Stimulated activated effector memory CD8-positive, alpha-beta T cell treated with anti-CD3 and anti-CD28 coated beads, Interleukin-12 subunit alpha, Interleukin-12 subunit beta, amount 100 ng/mL, for 72 hours (primary cell): ENCODE measurements around the gene TLNRD1.

ENCODE experiments used
- ATAC-seq: fragments of 150-1000 bp; cut with Tn5 transposase; 2 replicates; pipeline ENCODE4 v1.10.0; 2021
- DNase-seq, 2 donors: peaks; one replicate each; pipeline ENCODE4 v3.0.0; 2021 to 2022; ENCODE audit warnings: low spot score in 2 of 2
- H3K27ac Mint-ChIP-seq: one replicate; pipeline ENCODE4 v1.8.0; 2022; ENCODE audit warnings: mild to moderate bottlenecking, mixed read lengths
- H3K36me3 Mint-ChIP-seq: one replicate; pipeline ENCODE4 v1.8.0; 2022; ENCODE audit warnings: mild to moderate bottlenecking, mixed read lengths
- H3K4me1 Mint-ChIP-seq: one replicate; pipeline ENCODE4 v1.8.0; 2022; ENCODE audit warnings: mixed read lengths
- H3K4me3 Mint-ChIP-seq: one replicate; pipeline ENCODE4 v1.8.0; 2022; ENCODE audit warnings: mild to moderate bottlenecking, mixed read lengths
- H3K9me3 Mint-ChIP-seq: one replicate; pipeline ENCODE4 v1.8.0; 2022; ENCODE audit warnings: mixed read lengths

The TLNRD1 gene

GRCh38 chr15:80989081-80989517 is 11.6 kb upstream of the TLNRD1 start:
- H3K36me3 Mint-ChIP-seq: peaks cover 32% of the 10 kb centered on the region
- peak overlapping the region; percentile 97 for H3K4me3 Mint-ChIP-seq
- no peak for DNase-seq
- H3K9me3 Mint-ChIP-seq: no peaks in the 10 kb centered on the region
- peaks cover 59% of the 10 kb centered on the region for H3K4me1 Mint-ChIP-seq
- H3K27ac Mint-ChIP-seq: peak overlapping the region; percentile 96
- ATAC-seq: no peak

- Mint-ChIP-seq H3K4me3 (peak within 1 kb of the TSS; percentile 97), H3K4me1 (peaks cover 52% of the 10 kb centered on the region), H3K9me3 (no peaks in the 10 kb centered on the region), H3K27ac (peak within 1 kb of the TSS; percentile 96), H3K36me3 (peaks cover 27% of the 10 kb centered on the region)
- ATAC-seq (peak; percentile 99), DNase-seq (peak; percentile 92 to 95)
Observed at GRCh38 chr15:80989518-80990478, 10.9 kb upstream of the TLNRD1 start, which contains the start of gene MESD. MESD (minus strand) TSS chr15:80989819; CDS start chr15:80989791, 28 bp downstream.

DNA sequence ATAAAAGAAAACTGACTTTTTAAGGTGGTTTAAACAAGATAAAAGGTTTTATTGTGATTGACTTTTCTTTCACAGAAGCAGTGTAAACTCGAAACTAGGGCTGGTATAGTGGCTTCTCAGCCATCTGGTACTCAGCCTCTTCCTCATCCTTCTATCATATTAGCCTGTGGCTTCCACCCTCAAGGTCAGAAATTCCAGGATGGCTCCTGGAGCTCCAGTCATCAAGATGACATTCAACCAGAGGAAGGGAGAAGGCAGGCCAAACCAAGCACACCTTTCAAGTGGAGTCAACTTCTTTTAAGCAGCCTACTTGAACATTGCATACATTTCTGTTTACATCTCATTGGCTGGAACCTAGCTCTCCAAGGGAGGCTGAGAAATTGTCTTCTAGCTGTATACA is 9.8 kb upstream of the TLNRD1 start:
- H3K9me3 Mint-ChIP-seq: no peaks in the 10 kb centered on the region
- ATAC-seq: no peak
- H3K27ac Mint-ChIP-seq: no peak overlapping the region
- DNase-seq: no peak
- peaks cover 45% of the 10 kb centered on the region for H3K4me1 Mint-ChIP-seq
- peaks cover 18% of the 10 kb centered on the region for H3K36me3 Mint-ChIP-seq
- H3K4me3 Mint-ChIP-seq: peak overlapping the region; percentile 97

DNA sequence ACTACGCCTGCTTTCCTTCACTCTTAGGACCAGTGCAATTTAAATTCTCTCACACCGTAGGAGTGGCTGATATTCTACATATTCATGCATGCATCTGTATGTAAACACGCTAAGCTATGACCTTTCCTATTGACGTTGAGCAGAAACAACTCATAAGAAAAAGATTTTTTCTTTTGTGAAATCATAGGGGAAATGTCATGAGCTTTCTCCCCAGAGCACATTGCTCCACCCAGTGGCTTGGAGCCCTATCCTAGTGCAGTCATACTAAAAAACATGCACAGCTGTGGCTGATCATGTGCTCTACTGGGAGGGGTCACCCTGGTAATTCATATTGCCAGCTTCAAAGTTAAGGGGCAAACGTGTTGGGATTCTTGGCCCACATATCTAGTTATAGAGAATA is 9.3 kb upstream of the TLNRD1 start:
- H3K36me3 Mint-ChIP-seq: peaks cover 15% of the 10 kb centered on the region
- H3K9me3 Mint-ChIP-seq: no peaks in the 10 kb centered on the region
- peaks cover 43% of the 10 kb centered on the region for H3K4me1 Mint-ChIP-seq
- no peak overlapping the region for H3K4me3 Mint-ChIP-seq
- H3K27ac Mint-ChIP-seq: no peak overlapping the region
- no peak for ATAC-seq
- no peak for DNase-seq

GRCh38 chr15:80992006-80992405 is 8.7 kb upstream of the TLNRD1 start:
- no peak overlapping the region for H3K4me3 Mint-ChIP-seq
- no peaks in the 10 kb centered on the region for H3K9me3 Mint-ChIP-seq
- DNase-seq (no peak), ATAC-seq (no peak)
- peaks cover 37% of the 10 kb centered on the region for H3K4me1 Mint-ChIP-seq
- H3K27ac Mint-ChIP-seq: no peak overlapping the region
- H3K36me3 Mint-ChIP-seq: peaks cover 15% of the 10 kb centered on the region

DNA sequence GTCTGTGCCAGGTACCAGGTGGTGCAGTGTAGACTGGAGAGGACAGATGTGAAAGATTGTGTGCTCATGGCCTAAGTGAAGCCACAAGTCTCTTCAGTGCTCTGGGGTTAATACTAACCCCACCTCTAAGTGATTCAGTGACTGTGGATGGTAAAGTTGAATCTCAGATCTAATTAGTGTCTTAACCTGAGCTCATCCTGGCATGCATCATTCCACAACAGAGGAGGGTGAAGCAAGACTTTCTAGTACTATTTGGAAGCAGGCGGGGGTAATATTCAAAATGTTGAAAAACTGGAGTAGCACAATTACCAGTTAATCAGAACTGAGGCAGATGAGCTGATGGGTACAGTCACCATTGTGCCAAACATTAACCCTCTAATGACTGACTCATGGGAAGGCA is 8.3 kb upstream of the TLNRD1 start:
- ATAC-seq (no peak), DNase-seq (no peak)
- Mint-ChIP-seq H3K9me3 (no peaks in the 10 kb centered on the region), H3K4me3 (no peak overlapping the region), H3K27ac (no peak overlapping the region), H3K36me3 (peaks cover 15% of the 10 kb centered on the region), H3K4me1 (peaks cover 35% of the 10 kb centered on the region)

GRCh38 chr15:80996247-80996646 is 4.5 kb upstream of the TLNRD1 start:
- Mint-ChIP-seq H3K4me3 (no peak overlapping the region), H3K4me1 (peaks cover 24% of the 10 kb centered on the region)
- ATAC-seq: no peak

DNA sequence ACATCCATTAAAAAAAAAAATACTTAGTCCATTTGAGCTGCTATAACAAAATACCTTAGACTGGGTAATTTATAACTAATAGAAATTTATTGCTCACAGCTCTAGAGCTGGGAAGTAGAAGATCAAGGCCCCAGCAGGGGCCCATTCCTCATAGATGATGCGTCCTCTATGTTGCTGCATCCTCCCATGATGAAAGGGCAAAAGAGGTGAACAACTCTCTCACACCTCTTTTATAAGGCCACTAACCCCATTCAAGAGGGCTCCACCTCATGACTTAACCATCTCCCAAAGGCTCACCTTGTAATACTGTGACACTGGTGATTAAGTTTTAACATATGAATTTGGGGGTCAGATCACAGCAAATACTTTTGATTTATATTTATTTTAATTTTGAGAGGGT is 3.0 kb upstream of the TLNRD1 start:
- H3K4me1 Mint-ChIP-seq: peaks cover 21% of the 10 kb centered on the region
- no peaks in the 10 kb centered on the region for H3K9me3 Mint-ChIP-seq
- DNase-seq: no peak
- peaks cover 15% of the 10 kb centered on the region for H3K36me3 Mint-ChIP-seq
- ATAC-seq: no peak
- H3K4me3 Mint-ChIP-seq: no peak overlapping the region
- H3K27ac Mint-ChIP-seq: no peak overlapping the region

More at GRCh38 chr15:80996247-80996646, 4.5 kb upstream of the TLNRD1 start:
- H3K27ac Mint-ChIP-seq: no peak overlapping the region
- H3K36me3 Mint-ChIP-seq: peaks cover 8% of the 10 kb centered on the region
- no peaks in the 10 kb centered on the region for H3K9me3 Mint-ChIP-seq
- no peak for DNase-seq

- Mint-ChIP-seq H3K9me3 (no peaks in the 10 kb centered on the region), H3K36me3 (peaks cover 18% of the 10 kb centered on the region), H3K27ac (no peak overlapping the region), H3K4me3 (no peak overlapping the region), H3K4me1 (peaks cover 21% of the 10 kb centered on the region)
- ATAC-seq (no peak), DNase-seq (no peak)
Observed at GRCh38 chr15:80998251-80998650, 2.5 kb upstream of the TLNRD1 start.

DNA sequence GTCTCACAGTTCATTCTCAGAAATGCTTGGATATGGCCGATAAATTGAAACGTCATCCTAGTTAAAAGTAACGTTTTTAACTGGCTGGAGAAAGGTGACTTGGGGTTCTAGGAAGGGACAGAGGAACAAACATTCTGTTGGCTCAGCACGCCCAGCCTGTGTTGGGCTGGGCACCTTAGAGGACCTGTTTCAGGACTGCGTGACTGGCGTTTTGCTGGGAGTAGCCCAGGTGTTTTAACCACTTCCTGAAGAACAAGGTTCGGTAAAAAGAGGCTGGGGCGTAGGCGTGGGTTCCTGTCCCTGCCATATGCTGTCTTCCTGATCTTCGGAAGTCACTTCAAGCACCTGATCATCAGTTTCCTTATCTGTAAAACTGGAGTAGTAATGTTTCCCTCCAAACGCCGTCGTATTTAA is 1.1 kb upstream of the TLNRD1 start:
- H3K4me3 Mint-ChIP-seq: peak overlapping the region; percentile 86
- no peaks in the 10 kb centered on the region for H3K9me3 Mint-ChIP-seq
- H3K4me1 Mint-ChIP-seq: peaks cover 35% of the 10 kb centered on the region
- ATAC-seq (no peak), DNase-seq (peak in 1 of 2 donors; percentile 65)
- H3K36me3 Mint-ChIP-seq: peaks cover 32% of the 10 kb centered on the region
- peak overlapping the region; percentile 89 for H3K27ac Mint-ChIP-seq

- peak overlapping the region; percentile 86 for H3K4me3 Mint-ChIP-seq
- peaks cover 41% of the 10 kb centered on the region for H3K4me1 Mint-ChIP-seq
- peak overlapping the region; percentile 89 for H3K27ac Mint-ChIP-seq
- DNase-seq (no peak), ATAC-seq (no peak)
- peaks cover 37% of the 10 kb centered on the region for H3K36me3 Mint-ChIP-seq
- H3K9me3 Mint-ChIP-seq: no peaks in the 10 kb centered on the region
Observed at GRCh38 chr15:81000144-81000623, 539 bp upstream of the TLNRD1 start.

- DNase-seq (peak; percentile 42 to 77), ATAC-seq (peak; percentile 60)
- Mint-ChIP-seq H3K9me3 (no peaks in the 10 kb centered on the region), H3K36me3 (peaks cover 43% of the 10 kb centered on the region), H3K27ac (peak overlapping the region; percentile 89), H3K4me3 (peak overlapping the region; percentile 86), H3K4me1 (peaks cover 42% of the 10 kb centered on the region)
Observed at GRCh38 chr15:81001152-81002008, 657 bp downstream of the TLNRD1 start.

- no peak for ATAC-seq
- peaks cover 49% of the 10 kb centered on the region for H3K36me3 Mint-ChIP-seq
Observed at GRCh38 chr15:81002009-81002330, 1.2 kb downstream of the TLNRD1 start.

GRCh38 chr15:81002331-81003096 is 1.8 kb downstream of the TLNRD1 start:
- Mint-ChIP-seq H3K36me3 (peaks cover 52% of the 10 kb centered on the region), H3K9me3 (no peaks in the 10 kb centered on the region), H3K4me3 (peak overlapping the region; percentile 86), H3K4me1 (peaks cover 42% of the 10 kb centered on the region), H3K27ac (peak overlapping the region; percentile 89)
- ATAC-seq (peak; percentile 9), DNase-seq (no peak)

More at GRCh38 chr15:81002009-81002330, 1.2 kb downstream of the TLNRD1 start:
- peak in 1 of 2 donors; percentile 76 for DNase-seq
- Mint-ChIP-seq H3K4me3 (peak overlapping the region; percentile 86), H3K27ac (peak overlapping the region; percentile 89), H3K9me3 (no peaks in the 10 kb centered on the region), H3K4me1 (peaks cover 42% of the 10 kb centered on the region)

GRCh38 chr15:81003097-81003350 is 2.3 kb downstream of the TLNRD1 start:
- H3K9me3 Mint-ChIP-seq: no peaks in the 10 kb centered on the region
- peaks cover 42% of the 10 kb centered on the region for H3K4me1 Mint-ChIP-seq
- ATAC-seq: no peak
- no peak for DNase-seq
- H3K36me3 Mint-ChIP-seq: peaks cover 52% of the 10 kb centered on the region
- peak overlapping the region; percentile 86 for H3K4me3 Mint-ChIP-seq
- H3K27ac Mint-ChIP-seq: peak overlapping the region; percentile 73
